HG03039 (cell line): ENCODE results near the gene PHOX2A.
A peak's percentile ranks its signal among the peaks of the same experiment; 100 is the strongest.
"Not testable (repeated sequence)": the region's sequence is repeated elsewhere in the genome, so short reads cannot be mapped to it uniquely, and the experiment has no call there.

Source experiments
- ATAC-seq: cut with Tn5 transposase; IDR thresholded peaks from one replicate; pipeline ENCODE4 v1.9.1; 2021; ENCODE audit warnings: mild to moderate bottlenecking, moderate library complexity; ENCODE audit not compliant: unreplicated experiment

Gene PHOX2A

GRCh38 chr11:72223615-72224563 is 20.1 kb downstream of the PHOX2A start:
- ATAC-seq: peak; percentile 45

GRCh38 chr11:72222907-72223614 is 20.9 kb downstream of the PHOX2A start:
- peak; percentile 63 for ATAC-seq

DNA sequence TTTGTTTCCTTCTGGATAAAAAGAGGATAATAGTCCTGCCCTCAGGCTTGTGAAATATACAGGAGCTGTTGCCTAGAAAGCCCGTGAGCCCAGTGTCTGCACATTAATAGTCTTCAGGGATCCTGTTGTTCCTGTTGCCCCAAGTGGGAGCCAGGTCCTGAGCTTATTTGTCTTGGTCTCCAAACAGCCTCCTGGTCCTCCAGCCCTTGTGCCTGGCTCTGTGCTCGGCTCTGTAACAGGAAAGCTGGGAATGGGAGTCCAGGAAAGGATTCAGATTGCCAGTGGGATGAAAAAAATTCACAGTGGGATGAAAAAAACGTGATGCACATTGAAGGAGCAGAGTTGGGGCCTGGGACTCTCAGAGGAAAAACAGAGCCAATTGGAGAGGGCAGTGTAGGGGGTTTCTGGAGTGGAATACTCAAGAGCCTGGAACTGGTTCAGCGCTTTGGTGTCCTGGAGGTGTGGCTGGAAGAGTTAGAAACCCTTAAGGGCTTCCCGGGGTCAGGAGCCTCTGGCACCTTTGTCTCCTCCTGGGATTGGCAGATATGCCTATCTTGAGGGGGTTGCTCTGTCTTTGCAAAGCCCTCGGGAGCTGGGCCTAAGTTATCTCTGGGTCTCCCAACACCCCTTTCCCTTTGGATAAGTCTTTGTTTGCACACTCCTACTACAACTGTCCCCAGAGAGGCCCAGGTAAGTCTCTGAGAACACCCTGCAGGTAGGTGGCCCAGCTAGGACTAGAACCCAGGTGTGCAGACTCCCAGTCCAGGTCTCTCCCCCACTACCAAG is 21.7 kb downstream of the PHOX2A start:
- no peak for ATAC-seq

- no peak for ATAC-seq
Measured at GRCh38 chr11:72221386-72222075, 22.4 kb downstream of the PHOX2A start.

GRCh38 chr11:72220696-72221363 is 23.1 kb downstream of the PHOX2A start:
- ATAC-seq: no peak

DNA sequence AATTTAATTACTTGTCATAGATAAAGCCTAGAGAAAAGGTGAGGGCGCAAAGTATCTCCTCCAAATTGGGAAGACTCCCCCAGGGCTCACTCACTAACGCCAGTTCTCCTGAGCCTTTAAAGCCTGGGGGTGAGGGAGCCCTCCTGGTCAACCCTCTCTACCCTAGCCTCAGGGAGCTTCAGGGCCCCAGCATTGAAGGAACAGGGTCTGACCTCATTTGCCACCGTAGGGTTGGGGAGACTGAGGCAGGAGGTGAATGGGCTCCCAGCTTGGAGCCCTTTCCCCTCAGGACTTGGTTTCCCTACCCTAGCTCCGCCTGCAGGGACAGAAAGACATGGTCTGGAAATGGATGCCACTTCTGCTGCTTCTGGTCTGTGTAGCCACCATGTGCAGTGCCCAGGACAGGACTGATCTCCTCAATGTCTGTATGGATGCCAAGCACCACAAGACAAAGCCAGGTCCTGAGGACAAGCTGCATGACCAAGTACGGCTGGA is 25.7 kb downstream of the PHOX2A start:
- no peak for ATAC-seq

DNA sequence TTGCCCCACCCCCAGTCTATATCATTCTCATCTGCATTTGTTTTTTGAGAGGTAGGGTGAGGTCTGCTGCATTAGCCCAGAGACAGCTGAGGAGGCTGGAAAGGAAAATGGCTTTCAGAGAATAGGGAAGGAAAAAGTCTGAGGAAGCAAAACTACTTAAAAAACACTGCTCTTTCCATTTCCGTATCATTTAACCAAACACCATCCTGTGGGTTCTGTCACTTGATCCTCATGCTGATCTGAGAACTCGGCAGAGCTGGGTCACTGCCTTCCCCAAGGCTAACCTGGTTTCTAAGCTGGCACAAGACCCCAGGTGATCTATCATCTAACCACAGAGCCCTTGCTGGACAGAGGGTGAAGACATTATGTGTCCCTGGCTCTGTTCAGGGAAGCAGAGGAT is 26.1 kb downstream of the PHOX2A start:
- no peak for ATAC-seq

GRCh38 chr11:72216638-72217037 is 27.3 kb downstream of the PHOX2A start, which contains the start of gene FOLR2:
FOLR2 (plus strand) TSS chr11:72216794; CDS start chr11:72218585, 1,791 bp downstream.
- no peak for ATAC-seq

DNA sequence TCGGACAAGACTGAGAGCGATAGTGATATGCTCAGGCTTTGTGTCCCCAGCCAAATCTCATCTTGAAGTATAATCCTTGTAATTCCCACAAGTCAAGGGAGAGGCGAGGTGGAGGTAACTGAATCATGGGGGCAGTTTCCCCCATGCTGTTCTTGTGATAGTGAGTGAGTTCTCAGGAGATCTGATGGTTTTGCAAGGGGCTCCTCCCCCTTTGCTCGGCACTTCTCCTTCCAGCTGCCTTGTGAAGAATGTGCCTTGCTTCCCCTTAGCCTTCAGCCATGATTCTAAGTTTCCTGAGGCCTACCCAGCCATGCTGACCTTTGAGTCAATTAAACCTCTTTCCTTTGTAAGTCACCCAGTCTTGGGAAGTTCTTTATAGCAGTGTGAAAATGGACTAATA is 34.9 kb downstream of the PHOX2A start:
- no peak for ATAC-seq

GRCh38 chr11:72208281-72208680 is 35.7 kb downstream of the PHOX2A start:
- no peak for ATAC-seq

- ATAC-seq: not testable (repeated sequence)
Measured at GRCh38 chr11:72206794-72207193, 37.2 kb downstream of the PHOX2A start.

GRCh38 chr11:72204886-72205285 is 39.1 kb downstream of the PHOX2A start:
- no peak for ATAC-seq

GRCh38 chr11:72203163-72203562 is 40.8 kb downstream of the PHOX2A start:
- no peak for ATAC-seq

GRCh38 chr11:72202571-72202970 is 41.4 kb downstream of the PHOX2A start:
- ATAC-seq: no peak

DNA sequence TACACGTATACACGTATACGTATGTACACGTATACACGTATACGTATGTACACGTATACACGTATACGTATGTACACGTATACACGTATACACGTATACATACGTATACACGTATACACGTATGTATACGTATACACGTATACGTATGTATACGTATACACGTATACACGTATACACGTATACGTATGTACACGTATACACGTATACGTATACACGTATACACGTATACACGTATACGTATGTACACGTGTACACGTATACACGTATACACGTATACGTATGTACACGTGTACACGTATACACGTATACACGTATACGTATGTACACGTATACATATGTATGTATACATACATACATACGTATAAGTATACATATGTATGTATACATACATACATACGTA is 42.5 kb downstream of the PHOX2A start:
- not testable (repeated sequence) for ATAC-seq

- ATAC-seq: no peak
Measured at GRCh38 chr11:72195518-72196270, 48.3 kb downstream of the PHOX2A start.

- ATAC-seq: no peak
Measured at GRCh38 chr11:72191961-72192381, 52.0 kb downstream of the PHOX2A start, which contains the start of gene FOLR1. FOLR1 (plus strand) TSS chr11:72192140; CDS start chr11:72192174, 34 bp downstream.

- ATAC-seq: no peak
Measured at GRCh38 chr11:72190631-72191071, 53.3 kb downstream of the PHOX2A start.
